ENCODE measurements around the gene BAD. TPM values are rescaled to one million over a fixed set of nuclear protein-coding genes. Genes with fewer than 3 reads are reported as not detected.
A peak's percentile ranks its signal among the peaks of the same experiment; 100 is the strongest.

The BAD gene
- total and polyA plus RNA-seq, 2 of the 13 experiments (the other 11 are each of a cell fraction or from before 2014, with no cell fraction given): 17.9 to 28.5 TPM

GRCh38 chr11:64237484-64237951 lies 46.9 kb downstream of the BAD start (continued):
- TF ChIP-seq, protein P1, sequence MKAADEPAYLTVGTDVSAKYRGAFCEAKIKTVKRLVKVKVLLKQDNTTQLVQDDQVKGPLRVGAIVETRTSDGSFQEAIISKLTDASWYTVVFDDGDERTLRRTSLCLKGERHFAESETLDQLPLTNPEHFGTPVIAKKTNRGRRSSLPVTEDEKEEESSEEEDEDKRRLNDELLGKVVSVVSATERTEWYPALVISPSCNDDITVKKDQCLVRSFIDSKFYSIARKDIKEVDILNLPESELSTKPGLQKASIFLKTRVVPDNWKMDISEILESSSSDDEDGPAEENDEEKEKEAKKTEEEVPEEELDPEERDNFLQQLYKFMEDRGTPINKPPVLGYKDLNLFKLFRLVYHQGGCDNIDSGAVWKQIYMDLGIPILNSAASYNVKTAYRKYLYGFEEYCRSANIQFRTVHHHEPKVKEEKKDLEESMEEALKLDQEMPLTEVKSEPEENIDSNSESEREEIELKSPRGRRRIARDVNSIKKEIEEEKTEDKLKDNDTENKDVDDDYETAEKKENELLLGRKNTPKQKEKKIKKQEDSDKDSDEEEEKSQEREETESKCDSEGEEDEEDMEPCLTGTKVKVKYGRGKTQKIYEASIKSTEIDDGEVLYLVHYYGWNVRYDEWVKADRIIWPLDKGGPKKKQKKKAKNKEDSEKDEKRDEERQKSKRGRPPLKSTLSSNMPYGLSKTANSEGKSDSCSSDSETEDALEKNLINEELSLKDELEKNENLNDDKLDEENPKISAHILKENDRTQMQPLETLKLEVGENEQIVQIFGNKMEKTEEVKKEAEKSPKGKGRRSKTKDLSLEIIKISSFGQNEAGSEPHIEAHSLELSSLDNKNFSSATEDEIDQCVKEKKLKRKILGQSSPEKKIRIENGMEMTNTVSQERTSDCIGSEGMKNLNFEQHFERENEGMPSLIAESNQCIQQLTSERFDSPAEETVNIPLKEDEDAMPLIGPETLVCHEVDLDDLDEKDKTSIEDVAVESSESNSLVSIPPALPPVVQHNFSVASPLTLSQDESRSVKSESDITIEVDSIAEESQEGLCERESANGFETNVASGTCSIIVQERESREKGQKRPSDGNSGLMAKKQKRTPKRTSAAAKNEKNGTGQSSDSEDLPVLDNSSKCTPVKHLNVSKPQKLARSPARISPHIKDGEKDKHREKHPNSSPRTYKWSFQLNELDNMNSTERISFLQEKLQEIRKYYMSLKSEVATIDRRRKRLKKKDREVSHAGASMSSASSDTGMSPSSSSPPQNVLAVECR (CRISPR knock-in tag; IDR thresholded peaks at IDR 0.05; ENCODE audit: borderline replicate concordance): peak; percentile 83; the same call in 1 of the 2 replicates
- TF ChIP-seq RXRA (CRISPR knock-in tag; IDR thresholded peaks at IDR 0.05) (peak; percentile 56; the same call in 1 of the 2 replicates), CSRNP1 (CRISPR knock-in tag; IDR thresholded peaks at IDR 0.05) (no peak), ZZZ3 (CRISPR knock-in tag; IDR thresholded peaks at IDR 0.05; ENCODE audit: borderline replicate concordance) (no peak), ZNF878 (CRISPR knock-in tag; IDR thresholded peaks at IDR 0.05) (no peak), ZNF615 (CRISPR knock-in tag; IDR thresholded peaks at IDR 0.05; ENCODE audit: borderline replicate concordance) (no peak), PAF1 (CRISPR knock-in tag; IDR thresholded peaks at IDR 0.05) (no peak), ZFAT (CRISPR knock-in tag; conservative IDR thresholded peaks at IDR 0.05) (no peak), ZKSCAN5 (CRISPR knock-in tag; IDR thresholded peaks at IDR 0.05) (no peak), MED1 (CRISPR knock-in tag; IDR thresholded peaks at IDR 0.05) (peak; percentile 80), SP1 (IDR thresholded peaks at IDR 0.05) (no peak), SP1 (CRISPR knock-in tag; IDR thresholded peaks at IDR 0.05) (0 out of 2 replicates have a peak, but pooled peaks have one; percentile 28), ELF4 (CRISPR knock-in tag; IDR thresholded peaks at IDR 0.05; ENCODE audit: borderline replicate concordance) (no peak), ARNT2 (CRISPR knock-in tag; IDR thresholded peaks at IDR 0.05; ENCODE audit: low read depth) (no peak)
- TF ChIP-seq, protein P2, sequence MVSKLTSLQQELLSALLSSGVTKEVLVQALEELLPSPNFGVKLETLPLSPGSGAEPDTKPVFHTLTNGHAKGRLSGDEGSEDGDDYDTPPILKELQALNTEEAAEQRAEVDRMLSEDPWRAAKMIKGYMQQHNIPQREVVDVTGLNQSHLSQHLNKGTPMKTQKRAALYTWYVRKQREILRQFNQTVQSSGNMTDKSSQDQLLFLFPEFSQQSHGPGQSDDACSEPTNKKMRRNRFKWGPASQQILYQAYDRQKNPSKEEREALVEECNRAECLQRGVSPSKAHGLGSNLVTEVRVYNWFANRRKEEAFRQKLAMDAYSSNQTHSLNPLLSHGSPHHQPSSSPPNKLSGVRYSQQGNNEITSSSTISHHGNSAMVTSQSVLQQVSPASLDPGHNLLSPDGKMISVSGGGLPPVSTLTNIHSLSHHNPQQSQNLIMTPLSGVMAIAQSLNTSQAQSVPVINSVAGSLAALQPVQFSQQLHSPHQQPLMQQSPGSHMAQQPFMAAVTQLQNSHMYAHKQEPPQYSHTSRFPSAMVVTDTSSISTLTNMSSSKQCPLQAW (CRISPR knock-in tag; IDR thresholded peaks at IDR 0.05): peak; percentile 87
- TF ChIP-seq, protein P3, sequence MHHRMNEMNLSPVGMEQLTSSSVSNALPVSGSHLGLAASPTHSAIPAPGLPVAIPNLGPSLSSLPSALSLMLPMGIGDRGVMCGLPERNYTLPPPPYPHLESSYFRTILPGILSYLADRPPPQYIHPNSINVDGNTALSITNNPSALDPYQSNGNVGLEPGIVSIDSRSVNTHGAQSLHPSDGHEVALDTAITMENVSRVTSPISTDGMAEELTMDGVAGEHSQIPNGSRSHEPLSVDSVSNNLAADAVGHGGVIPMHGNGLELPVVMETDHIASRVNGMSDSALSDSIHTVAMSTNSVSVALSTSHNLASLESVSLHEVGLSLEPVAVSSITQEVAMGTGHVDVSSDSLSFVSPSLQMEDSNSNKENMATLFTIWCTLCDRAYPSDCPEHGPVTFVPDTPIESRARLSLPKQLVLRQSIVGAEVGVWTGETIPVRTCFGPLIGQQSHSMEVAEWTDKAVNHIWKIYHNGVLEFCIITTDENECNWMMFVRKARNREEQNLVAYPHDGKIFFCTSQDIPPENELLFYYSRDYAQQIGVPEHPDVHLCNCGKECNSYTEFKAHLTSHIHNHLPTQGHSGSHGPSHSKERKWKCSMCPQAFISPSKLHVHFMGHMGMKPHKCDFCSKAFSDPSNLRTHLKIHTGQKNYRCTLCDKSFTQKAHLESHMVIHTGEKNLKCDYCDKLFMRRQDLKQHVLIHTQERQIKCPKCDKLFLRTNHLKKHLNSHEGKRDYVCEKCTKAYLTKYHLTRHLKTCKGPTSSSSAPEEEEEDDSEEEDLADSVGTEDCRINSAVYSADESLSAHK (CRISPR knock-in tag; IDR thresholded peaks at IDR 0.05; ENCODE audit: borderline replicate concordance): no peak
- TF ChIP-seq, protein P4, sequence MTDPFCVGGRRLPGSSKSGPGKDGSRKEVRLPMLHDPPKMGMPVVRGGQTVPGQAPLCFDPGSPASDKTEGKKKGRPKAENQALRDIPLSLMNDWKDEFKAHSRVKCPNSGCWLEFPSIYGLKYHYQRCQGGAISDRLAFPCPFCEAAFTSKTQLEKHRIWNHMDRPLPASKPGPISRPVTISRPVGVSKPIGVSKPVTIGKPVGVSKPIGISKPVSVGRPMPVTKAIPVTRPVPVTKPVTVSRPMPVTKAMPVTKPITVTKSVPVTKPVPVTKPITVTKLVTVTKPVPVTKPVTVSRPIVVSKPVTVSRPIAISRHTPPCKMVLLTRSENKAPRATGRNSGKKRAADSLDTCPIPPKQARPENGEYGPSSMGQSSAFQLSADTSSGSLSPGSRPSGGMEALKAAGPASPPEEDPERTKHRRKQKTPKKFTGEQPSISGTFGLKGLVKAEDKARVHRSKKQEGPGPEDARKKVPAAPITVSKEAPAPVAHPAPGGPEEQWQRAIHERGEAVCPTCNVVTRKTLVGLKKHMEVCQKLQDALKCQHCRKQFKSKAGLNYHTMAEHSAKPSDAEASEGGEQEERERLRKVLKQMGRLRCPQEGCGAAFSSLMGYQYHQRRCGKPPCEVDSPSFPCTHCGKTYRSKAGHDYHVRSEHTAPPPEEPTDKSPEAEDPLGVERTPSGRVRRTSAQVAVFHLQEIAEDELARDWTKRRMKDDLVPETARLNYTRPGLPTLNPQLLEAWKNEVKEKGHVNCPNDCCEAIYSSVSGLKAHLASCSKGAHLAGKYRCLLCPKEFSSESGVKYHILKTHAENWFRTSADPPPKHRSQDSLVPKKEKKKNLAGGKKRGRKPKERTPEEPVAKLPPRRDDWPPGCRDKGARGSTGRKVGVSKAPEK (CRISPR knock-in tag; IDR thresholded peaks at IDR 0.05; ENCODE audit: borderline replicate concordance): no peak
